Measurements from ENCODE around the gene SHOX.

Gene SHOX

DNA sequence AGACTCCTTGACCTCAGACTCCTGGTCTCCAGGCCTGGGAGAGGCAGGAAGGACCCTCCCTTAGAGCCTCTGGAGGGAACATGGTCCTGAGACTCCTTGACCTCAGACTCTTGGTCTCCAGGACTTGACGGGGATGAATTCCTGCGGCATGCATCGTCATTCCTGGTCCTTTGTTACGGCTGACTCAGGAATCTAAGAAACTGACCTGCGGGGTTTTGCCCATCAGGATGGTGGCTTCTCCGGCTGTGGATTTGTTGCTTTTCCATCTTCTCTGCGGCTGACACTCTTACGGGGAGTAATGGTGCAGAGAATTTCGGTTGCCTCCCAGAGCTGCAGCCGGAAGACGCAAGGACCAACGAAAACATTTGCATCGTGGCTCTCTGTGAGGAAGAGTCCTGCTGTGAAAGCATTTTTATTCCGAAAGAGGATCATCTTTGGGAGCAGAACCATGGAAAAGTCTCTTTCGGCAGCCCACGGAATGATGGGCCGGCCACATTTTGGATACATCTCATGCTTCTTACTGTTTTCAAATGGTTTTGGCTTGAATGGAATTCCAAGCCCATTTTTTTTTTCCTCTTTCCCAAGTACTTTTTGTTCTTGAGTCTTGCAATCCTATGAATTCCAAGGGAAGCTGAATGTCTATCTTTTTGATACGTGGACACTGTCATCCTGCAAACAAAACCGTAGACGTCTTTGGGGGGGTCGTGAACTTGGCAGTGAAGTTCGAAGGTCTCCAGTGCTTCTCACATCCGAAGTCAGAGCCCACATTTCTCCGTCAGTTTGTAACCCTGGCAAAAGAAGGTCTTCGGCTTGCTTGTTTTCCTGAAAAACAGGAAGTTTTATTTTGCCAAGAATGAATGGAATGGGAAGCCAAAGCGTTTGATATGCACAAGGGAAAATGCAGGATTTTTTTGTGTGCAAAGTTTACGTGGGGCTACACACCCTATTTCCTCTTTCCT lies 36.5 kb downstream of the SHOX start:
- no peak for DNase-seq (ENCODE audit: low spot score)

DNA sequence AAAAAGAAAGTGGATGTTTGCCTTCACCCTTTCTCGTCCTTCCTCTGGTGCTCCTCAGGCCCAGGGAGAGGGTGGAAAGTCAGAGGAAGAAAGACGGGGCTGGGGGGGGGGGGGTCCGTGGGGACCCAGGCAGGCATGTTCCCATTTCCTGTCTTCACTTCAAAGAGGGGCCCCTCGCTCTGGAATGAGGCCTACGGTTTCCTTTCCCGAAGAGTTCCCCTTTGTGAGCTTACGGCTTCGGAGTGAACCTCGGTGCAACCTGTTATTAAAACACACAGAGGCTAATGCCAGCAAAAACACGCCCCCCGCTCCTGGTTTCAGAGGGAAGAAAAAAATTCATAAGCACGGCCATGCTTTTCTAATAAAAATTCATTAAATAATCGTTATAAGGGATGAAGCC lies 40.1 kb downstream of the SHOX start:
- DNase-seq (ENCODE audit: low spot score), result no peak

DNA sequence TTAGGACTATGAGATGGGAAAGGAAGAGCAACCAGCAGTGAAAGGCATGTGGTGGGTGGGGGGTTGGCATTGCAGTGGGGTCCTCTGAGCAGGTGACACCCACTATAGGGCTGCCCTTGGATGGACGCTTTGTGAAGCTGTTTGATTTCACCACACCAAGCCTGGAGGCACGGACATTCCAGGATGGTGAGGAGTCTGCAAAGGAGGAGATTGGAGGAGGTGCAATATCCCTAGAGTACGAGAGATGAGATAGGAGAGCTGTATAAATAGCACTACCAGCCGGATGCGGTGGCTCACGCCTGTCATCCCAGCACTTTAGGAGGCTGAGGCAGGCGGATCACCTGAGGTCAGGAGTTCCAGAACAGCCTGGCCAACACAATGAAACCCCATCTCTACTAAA lies 42.3 kb downstream of the SHOX start:
- DNase-seq (ENCODE audit: low spot score), result no peak

DNA sequence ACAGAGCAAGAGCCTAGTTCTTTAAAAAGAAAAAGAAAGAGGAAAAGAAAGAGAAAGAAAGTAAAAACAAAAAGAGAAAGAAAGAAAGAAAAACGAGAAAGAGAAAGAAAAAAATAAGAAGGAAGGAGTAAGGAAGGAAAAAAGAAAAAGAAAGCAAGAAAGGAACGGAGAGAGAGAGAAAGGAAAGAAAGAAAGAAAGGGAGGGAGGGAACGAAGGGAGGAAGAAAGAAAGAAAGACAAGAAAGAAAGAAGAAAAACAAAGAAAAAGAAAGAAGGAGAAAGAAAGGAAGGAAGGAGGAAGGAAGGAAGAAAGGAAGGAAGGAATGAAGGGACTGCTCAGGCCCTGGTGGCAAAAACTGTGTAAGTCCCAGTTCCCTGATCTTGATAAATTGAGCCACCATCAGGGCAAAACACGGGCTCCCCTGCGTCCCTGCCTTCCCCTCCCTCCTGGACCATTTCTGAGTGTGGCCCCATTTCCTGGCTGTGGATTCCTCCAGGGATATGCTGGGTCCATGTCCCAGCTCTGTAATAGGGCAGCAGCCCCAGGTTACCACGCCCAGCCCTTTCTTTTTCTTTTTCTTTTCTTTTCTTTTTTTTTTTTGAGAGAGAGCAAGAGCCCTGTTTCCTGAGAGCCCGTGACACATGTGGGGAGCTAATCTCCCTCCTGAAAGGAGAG lies 44.8 kb downstream of the SHOX start:
- DNase-seq (ENCODE audit: low spot score), result no peak

DNA sequence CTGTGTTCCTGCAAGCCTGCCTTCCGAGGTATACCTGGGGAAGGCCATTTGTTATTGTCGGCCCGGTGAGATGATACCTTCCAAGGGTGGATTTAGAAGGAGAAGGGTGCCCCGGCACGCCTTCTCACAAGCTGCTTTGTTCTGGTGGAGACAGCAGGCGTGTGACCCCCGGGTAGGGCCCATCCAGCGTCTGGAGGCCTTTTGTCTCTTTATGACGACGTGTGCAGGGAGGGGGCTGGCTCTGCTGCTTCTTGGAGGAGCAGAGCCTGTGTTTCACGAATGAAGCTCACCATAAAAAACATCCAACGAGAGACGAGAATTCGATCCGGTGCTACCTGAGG lies 45.3 kb downstream of the SHOX start:
- no peak for DNase-seq (ENCODE audit: low spot score)

DNA sequence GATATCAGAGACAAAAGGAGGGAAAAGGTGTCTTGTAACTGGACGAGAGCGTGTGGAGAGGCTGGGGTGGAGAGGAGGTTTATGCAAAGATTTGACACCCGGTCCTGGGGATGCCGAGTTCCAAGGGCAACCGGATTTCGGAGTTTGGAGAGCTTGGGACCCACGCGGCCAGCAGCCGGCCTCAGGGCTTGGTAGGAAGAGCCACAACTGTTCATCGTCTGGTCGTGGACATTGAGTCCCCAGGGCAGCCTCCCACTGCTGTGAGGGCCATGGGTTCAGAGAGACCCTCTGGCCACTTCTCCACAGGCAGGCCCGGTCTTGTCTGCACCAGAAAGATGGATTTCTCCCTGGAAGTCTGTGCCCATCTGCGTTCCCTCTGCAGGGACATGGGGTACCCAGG lies 46.8 kb downstream of the SHOX start:
- DNase-seq (ENCODE audit: low spot score), result no peak

DNA sequence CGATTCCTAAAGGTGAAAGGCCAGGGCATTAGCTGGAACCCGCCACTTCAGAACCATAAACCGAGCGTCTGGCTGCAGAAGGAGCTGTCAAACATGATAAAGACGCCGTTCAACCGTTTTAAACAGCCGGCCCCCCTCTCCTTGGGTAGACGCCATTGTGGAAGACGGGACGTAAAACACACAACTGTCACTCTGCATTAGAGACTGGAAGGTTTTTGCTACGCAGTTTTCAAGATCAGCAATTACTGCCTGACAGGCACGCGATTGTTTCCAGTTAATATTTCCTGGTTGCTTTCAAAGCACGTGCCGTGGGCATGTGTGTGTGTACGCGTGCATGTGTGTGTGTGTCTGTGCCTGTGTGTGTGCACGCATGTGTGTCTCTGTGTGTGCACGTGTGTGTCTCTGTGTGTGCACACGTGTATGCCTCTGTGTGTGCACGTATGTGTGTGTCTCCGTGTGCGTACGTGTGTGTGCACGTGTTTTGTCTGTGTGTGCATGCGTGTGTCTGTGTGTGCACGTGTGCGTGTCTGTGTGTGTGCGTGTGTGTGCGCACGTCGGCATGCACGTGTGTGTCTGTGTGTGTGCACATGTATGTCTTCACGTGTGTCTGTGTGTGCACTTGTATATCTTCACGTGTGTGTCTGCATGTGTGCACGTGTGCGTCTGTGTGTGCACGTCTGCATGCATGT lies 48.8 kb downstream of the SHOX start:
- no peak for DNase-seq (ENCODE audit: low spot score)

DNA sequence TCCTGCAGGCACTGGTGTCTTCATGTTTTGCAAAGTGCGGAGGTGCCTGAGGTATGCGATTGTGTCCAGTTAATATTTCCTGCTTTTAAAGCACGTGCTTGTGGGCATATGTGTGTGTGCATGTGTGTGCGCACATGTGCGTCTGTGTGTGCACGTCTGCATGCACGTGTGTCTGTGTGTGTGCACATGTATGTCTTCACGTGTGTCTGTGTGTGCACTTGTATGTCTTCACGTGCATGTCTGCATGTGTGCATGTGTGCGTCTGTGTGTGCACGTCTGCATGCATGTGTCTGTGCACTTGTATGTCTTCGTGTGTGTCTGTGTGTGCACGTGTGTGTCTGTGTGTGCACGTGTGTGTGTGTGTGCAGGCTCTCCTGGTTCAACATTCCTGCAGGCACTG lies 49.5 kb downstream of the SHOX start:
- no peak for DNase-seq (ENCODE audit: low spot score)

DNA sequence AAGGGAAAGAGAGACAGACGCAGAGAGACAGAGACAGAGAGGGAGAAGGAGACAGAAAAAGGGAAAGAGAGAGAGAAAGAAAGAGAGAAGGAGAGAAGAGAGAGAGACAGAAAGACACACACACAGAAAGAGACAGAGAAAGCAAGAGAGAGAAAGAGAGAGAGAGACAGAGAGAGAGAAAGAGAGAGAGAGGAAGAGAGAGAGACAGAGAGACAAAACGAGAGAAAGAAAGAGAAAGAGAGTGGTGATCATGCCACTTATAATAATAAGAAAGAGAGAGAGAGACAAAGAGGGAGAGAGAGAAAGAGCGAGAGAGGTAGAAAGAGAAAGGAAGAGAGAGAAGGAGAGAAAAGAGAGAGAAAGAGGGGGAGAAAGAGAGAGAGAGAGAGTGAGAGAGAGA lies 51.4 kb downstream of the SHOX start:
- no peak for DNase-seq (ENCODE audit: low spot score)

DNA sequence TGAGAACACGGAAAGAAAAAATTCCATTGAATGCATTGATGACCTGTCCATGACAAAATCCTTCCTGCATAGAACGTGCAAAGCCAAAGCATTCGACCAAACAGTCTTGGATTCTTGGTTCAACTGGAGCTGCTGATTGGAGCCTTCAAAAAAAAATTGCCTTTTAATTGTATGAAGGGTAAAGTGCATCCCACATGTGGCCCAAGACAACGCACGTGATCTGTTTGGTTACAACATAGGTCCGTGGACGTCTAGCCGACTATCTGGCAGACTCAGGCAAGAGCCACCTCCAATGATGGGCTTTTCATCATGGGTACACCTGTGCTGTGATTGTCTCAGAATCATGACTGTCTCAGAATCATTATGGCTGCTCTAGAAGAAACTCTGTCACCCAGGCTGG lies 52.3 kb downstream of the SHOX start:
- no peak for DNase-seq (ENCODE audit: low spot score)

DNA sequence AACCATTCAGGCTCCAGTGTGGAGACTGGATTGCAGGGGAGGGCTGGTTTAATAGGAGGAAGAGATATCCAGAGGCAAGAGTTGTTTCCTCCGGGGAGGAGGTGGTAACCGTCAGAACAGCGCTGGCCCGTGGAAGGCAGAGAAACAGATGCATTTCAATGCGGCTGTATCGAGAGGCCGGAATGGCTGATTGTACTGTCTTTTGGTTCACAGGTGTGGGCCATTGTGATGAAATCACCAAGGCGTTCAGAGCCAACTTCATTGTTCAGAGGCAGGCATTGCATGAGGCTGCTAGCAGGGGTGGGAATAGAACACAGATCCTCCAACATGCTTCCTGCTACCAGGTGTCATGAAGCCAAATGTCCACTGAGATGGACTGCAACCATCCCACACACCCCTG lies 53.0 kb downstream of the SHOX start:
- no peak for DNase-seq (ENCODE audit: low spot score)

DNA sequence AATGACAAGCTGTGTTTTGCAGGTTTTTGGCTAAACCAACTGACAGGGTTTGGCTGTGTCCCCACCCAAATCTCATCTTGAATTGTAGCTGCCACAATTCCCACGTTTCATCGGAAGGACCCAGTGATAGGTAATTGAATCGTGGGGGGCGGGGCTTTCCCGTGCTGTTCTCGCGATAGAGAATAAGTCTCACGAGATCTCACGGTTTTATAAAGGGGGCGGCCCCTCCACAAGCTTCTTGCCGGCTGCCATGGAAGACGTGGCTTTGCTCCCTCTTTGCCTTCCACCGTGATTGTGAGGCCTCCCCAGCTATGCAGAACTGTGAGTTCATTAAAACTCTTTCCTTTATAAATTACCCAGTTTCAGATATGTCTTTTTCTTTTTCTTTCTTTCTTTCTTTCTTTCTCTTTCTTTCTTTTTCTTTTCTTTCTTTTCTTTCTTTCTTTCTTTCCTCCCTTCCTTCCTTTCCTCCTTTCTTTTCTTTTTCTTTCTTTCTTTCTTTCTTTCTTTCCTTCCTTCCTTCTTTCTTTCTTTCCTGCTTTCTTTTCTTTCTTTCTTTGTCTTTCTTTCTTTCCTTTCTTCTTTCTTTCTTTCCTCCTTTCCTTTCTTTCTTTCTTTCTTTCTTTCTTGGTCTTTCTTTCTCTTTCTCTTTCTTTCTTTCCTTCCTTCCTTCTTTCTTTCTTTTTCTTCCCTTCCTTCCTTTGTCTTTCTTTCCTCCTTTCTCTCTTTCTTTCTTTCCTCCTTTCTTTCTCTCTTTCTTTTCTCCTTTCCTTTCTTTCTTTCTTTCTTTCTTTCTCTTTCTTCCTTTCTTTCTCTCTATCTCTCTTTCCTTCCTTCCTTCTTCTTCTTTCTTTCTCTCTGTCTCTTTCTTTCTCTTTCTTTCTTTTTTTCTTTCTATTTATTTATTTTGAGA lies 54.8 kb downstream of the SHOX start:
- no peak for DNase-seq (ENCODE audit: low spot score)

DNA sequence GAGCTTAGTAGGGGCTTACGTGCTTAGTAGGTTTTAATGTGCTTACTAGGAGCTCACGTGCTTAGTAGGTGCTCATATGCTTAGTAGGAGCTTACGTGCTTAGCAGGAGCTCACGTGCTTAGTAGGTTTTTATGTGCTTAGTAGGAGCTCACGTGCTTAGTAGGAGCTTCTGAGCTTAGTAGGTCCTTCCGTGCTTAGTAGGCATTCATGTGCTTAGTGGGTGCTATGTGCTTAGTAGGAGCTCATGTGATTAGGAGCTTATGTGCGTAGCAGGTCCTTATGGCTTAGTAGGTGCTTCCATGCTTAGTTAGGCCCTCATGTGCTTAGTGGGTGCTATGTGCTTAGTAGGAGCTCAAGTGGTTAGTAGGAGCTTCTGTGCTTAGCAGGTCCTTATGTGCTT lies 59.4 kb downstream of the SHOX start:
- DNase-seq (ENCODE audit: low spot score), result no peak

DNA sequence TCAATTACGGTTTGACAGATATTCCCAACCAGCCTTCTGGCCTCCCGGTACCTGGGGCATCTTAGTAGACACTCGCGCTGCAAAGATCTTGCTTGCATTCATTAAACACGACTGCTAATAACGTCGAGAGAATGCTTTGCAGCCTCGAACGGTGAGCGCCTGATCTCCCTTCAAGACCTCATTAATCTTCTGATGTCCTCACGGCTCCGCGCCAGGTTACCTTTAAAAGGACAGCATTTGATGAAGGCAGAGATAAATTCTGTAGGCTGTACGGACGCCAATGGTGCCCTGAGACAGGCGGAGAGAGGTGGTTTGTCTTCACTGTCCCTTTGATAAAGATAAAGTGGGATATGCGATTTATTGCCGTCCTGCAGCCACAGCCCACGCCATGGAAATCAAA lies 64.2 kb downstream of the SHOX start:
- no peak for DNase-seq (ENCODE audit: low spot score)

DNA sequence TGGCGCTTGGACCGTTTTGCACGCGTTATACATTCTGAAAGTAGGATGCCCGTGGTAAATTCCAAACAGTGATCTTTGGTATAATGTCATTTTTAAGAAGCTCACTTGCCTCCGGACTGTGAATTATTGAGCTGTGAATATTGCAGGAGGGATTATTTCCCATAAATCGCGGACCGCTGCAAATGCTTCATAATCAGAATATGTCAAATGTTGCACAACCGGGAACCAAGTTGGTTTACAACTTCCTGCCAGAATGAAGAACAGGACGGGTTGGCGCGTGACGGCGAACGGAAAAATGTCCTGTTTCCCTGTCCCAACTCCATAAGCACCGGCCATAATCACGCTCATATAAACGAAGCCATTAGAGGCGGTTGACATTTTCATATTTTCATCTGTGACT lies 67.6 kb downstream of the SHOX start:
- DNase-seq (ENCODE audit: low spot score), result no peak

DNA sequence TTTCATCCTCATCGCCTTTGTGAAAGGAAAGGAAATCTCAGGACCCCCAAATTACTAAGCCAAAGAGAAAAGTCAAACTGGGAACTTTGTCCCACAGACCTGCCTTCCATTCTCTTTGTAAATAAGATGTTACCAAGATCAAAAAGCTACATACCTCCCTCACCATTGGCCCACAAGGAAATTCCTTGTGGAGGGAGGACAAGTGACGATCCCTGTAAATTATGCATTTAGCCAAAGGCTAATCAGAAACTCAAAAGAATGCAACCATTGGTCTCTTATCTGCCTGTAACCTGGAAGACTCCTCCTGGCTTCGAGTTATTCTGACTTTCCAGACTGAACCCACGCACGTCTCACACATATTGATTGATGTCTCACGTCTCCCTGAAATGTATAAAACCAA lies 70.3 kb downstream of the SHOX start:
- no peak for DNase-seq (ENCODE audit: low spot score)

DNA sequence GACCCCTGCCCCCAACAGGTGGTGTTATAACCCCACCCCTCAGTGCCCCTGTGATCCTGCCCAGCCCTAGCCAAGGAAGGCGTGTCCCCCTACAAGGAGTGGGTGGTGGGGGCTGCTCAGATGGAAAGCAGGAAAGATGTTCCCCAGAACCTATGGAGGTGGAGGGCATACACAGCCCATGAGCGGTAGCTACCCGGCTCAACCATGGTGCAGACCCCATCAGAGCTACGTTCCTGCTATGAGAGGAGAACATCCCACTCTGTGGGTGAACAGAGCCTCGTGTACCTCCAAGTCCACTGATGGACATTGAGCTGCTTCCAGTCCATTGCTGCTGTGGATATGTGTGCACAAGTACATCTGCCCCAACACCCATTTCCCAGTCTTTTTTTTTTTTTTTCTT lies 71.1 kb downstream of the SHOX start:
- DNase-seq (ENCODE audit: low spot score), result no peak

DNA sequence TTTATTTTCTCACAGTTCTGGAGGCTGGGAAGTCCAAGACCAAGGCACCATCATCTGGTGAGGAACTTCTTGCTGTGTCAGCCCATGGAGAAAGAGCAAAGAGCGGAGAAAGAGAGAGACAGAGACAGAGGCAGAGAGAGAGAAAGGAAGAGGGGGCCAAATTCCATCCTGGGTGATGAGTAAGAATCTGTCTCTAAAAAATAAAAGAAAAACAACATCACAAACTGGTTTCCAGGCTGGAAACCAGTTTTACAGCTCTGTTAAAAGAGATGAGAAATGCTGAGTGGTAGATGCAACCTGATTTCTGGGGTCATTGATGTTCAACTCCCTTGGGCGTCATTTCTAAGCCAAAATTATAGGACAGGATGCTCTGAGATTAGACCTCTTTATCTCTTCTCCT lies 72.9 kb downstream of the SHOX start:
- DNase-seq (ENCODE audit: low spot score), result no peak

DNA sequence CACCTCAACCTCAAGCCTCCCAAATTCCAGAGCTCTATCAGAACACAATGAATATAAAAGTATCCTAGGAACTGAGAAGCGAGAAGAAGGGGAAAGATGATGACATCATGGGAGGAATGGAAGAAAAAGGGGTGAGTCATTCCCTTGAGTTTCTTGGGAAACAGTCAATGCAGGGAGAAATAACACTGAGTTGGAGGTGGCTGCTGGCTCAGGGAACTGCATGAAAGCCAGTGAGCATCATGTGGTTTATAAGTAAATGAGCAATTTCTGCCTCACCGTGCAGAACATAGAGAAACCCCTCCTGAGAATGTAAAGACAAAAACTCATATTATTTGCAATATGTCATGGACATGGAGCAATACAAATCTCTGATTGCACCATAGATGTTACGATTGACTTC lies 73.3 kb downstream of the SHOX start:
- DNase-seq (ENCODE audit: low spot score), result no peak
